ENCODE data around the gene LIPK.
"Not testable (repeated sequence)": the region's sequence is repeated elsewhere in the genome, so short reads cannot be mapped to it uniquely, and the experiment has no call there.

Gene LIPK

DNA sequence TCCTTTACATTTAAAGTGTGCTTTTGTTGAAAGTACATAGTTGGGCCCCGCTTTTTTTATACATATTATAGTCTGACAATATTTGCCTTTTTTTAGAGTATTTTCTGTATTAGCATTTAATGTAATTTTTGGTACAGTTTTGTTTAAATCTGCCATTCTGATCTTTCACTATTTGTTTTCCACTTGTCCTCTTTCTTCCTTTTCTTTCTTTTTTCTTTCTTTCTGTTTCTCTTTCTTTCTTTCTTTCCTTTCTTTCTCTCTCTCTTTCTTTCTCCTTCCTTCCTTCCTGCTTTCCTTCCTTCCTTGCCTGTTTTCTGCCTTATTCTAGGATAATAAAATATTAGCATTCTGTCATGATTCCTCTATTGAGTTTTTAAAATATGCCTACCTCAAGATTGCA, 9.5 kb downstream of the LIPK start:
- DNase-seq (ENCODE audit: low read depth in 1 of 2, low spot score in 1 of 2), result no peak

- no peak for DNase-seq (ENCODE audit: low read depth in 1 of 2, low spot score in 1 of 2)
These were observed 15.3 kb downstream of the LIPK start for GRCh38 chr10:88721392-88721791.

GRCh38 chr10:88725798-88726197, 19.7 kb downstream of the LIPK start:
- no peak for DNase-seq (ENCODE audit: low read depth in 1 of 2, low spot score in 1 of 2)

GRCh38 chr10:88728107-88728763, 22.2 kb downstream of the LIPK start:
- no peak for DNase-seq (ENCODE audit: low read depth in 1 of 2, low spot score in 1 of 2)

DNA sequence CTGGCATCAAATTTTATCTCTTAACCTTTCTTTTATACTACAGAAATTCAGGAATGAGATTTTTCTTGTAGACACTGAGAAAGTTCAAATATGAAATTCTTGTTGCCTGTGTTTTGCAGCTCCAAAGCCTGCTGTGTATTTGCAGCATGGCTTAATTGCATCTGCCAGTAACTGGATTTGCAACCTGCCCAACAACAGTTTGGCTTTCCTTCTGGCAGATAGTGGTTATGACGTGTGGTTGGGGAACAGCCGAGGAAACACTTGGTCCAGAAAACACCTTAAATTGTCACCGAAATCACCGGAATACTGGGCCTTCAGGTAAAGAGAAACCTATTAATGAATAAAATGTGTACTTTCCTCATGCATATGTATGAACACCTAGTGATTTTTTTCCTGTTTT, 24.8 kb downstream of the LIPK start:
- DNase-seq (ENCODE audit: low read depth in 1 of 2, low spot score in 1 of 2), result no peak

- DNase-seq (ENCODE audit: low read depth in 1 of 2, low spot score in 1 of 2), result no peak
These were observed 25.2 kb downstream of the LIPK start for GRCh38 chr10:88731296-88731695.

DNA sequence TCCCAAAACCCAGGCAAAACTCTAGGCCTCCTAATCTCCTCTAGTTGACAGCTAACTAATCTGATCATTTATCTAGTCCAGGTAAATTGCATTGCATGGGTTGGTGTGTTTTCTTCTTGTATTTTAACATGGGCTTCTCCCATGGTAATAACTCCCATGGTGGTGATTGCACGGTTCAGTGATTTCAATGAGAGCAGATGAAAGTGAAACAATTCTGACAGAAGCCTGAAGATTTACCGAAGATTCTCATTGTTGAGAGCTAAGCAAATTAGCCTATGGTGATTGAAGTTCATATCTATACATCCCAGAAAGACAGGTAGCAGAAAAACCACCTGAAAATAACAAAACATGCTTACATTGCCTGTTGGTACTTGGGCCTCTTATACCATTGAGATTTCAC, 27.2 kb downstream of the LIPK start:
- no peak for DNase-seq (ENCODE audit: low read depth in 1 of 2, low spot score in 1 of 2)

- no peak for DNase-seq (ENCODE audit: low read depth in 1 of 2, low spot score in 1 of 2)
These were observed 29.6 kb downstream of the LIPK start for GRCh38 chr10:88735661-88736060.

- not testable (repeated sequence) for DNase-seq (ENCODE audit: low read depth in 1 of 2, low spot score in 1 of 2)
These were observed 35.9 kb downstream of the LIPK start for GRCh38 chr10:88741921-88742320.

GRCh38 chr10:88742448-88742847, 36.4 kb downstream of the LIPK start:
- no peak for DNase-seq (ENCODE audit: low read depth in 1 of 2, low spot score in 1 of 2)

- DNase-seq (ENCODE audit: low read depth in 1 of 2, low spot score in 1 of 2), result no peak
These were observed 38.0 kb downstream of the LIPK start for GRCh38 chr10:88744002-88744401.

GRCh38 chr10:88745633-88746032, 39.6 kb downstream of the LIPK start:
- DNase-seq (ENCODE audit: low read depth in 1 of 2, low spot score in 1 of 2), result no peak

- DNase-seq (ENCODE audit: low read depth in 1 of 2, low spot score in 1 of 2), result no peak
These were observed 48.2 kb downstream of the LIPK start for GRCh38 chr10:88754287-88754686.

DNA sequence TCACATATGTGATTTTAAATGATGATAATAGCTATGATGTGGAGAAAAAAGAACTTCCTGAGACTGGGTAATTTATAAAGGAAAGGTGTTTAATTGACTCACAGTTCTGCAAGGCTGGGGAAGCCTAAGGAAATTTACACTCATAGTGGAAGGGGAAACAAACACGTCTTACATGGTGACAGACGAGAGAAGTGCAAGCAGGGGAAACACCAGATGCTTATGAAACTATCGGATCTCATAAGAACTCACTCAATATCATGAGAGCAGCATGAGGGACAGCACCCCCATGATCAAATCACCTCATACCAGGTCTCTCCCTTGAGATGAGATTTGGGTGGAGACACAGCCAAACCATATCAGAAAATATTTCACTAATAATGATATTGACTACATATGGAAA, 49.7 kb downstream of the LIPK start:
- no peak for DNase-seq (ENCODE audit: low read depth in 1 of 2, low spot score in 1 of 2)

DNA sequence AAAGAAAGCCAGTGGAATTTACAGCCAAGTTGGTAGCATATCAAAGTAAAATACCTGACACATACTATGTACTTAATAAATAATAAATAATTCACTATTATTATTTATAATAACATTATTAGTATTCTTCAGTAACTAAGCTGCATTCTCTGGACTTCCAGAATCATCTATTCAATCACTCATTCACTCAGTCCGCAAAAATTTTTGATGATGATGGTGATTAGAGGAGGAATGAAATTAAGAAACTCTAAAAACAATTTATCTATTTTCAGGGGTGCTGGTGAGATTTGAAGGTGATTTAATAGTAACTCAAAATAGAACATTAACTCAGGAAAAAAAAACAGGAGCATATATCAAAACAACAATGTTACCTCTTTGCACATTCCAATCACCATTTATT, 50.6 kb downstream of the LIPK start:
- DNase-seq (ENCODE audit: low read depth in 1 of 2, low spot score in 1 of 2), result no peak

GRCh38 chr10:88759366-88760101, 53.5 kb downstream of the LIPK start, which contains the start of gene LIPN:
Gene LIPN (plus strand): TSS chr10:88760020. CDS start chr10:88761406, 1,386 bp downstream.
- DNase-seq (ENCODE audit: low read depth in 1 of 2, low spot score in 1 of 2), result no peak

DNA sequence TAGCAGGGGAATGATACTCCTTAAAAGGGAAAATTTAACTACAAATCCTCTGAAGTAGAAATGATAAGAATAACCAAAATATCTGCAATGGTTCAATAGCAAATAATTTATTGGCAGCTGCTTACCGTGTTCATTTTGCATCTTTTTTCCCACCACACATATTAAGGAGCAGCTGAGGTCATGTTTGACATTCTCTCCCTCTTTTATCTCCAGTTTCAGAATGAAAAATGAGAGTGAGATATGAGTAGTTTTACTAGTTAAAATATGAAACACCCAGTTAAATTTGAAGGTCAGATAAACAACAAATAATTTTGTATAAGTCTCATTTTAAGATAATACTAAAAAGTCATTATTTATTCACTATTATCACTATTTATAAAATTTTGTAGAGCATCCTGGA, 56.9 kb downstream of the LIPK start:
- no peak for DNase-seq (ENCODE audit: low read depth in 1 of 2, low spot score in 1 of 2)

DNA sequence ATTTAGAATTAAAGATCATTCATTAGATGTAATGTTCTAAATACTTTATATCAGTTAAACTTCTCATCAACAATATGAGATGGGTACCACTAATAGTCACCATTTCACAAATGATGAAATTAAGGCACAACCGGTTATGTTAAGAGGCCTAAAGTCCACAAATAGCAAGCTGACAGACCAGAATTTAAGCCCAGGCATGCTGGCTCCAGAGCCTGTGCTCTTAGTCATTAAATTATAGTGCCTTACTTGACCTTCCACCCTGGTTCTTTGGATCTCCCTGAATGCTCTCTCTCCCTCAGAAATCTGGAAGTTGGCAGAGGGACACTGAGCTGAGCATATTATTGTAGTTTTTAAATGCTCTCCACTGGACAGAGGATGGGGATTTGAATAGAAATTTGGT, 57.4 kb downstream of the LIPK start:
- no peak for DNase-seq (ENCODE audit: low read depth in 1 of 2, low spot score in 1 of 2)

- DNase-seq (ENCODE audit: low read depth in 1 of 2, low spot score in 1 of 2), result no peak
These were observed 58.1 kb downstream of the LIPK start for GRCh38 chr10:88764110-88764509.

DNA sequence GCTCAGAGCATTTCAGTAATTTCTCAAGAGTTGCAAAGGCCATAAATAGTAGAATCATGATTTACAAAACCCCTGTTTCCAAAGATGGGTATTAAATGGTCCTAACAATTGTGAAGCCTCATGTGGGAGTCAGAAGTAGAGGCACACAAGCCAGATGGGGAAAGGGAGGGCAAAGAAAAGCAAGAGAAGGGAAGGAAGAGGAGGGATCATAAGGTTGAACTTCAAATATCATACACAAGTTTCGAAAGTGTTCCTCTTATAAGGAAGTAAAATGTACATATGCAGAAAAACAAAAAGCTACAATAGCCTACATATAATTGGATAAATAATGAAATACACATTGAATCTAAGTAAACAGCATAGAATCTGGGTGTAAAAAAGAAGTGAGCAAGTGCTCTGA, 59.8 kb downstream of the LIPK start:
- DNase-seq (ENCODE audit: low read depth in 1 of 2, low spot score in 1 of 2), result no peak

DNA sequence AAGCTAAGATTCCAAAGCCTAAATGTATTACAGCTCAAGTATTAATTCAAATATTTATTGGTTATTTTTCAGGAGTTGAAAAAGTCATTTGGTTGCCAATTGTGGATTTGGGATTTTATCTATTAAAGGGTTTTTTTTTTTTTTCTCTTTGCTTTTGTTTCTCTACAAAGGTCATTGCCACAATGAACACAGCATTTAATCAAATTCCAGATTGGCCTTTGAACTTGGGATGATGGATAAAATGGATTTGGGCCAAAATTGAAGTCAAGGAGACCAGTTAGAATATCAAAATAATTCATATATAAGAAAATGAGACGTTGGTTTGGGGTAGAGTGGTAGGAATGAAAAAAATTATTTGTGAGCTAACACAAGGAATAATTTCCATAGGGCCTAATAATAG, 63.3 kb downstream of the LIPK start:
- DNase-seq (ENCODE audit: low read depth in 1 of 2, low spot score in 1 of 2), result no peak

- no peak for DNase-seq (ENCODE audit: low read depth in 1 of 2, low spot score in 1 of 2)
These were observed 75.2 kb downstream of the LIPK start for GRCh38 chr10:88781206-88781605.

DNA sequence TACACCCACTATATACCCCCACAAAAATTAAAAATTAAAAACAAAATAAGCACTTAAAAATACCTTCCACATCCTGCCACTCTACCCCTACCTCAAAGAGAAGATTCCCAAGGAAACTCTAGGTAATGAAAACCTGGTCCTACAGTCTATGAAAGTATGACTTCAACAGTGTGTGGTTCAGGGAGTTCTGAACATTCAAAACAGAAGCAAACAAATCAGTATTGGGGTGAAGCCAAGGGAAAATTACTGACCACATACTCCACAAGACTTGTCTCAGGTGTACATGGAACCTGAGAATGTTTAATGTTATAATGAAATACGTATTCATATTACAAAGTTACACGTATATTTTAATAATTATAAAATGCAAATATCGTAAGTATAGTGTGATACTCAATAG, 76.2 kb downstream of the LIPK start:
- no peak for DNase-seq (ENCODE audit: low read depth in 1 of 2, low spot score in 1 of 2)

Measured in activated T-helper 1 cell treated with anti-CD3 and anti-CD28 coated beads, Interleukin-2, amount 50 U/mL, for 16 hours (primary cell).